Erythroblast (primary cell): Measurements from ENCODE around the gene IP6K3.

Experiments
- GATA1 ChIP-seq: IDR thresholded peaks from 2 replicates; pipeline ENCODE4 v1.6.1; 2011; ENCODE audit warnings: low read depth, mild to moderate bottlenecking, control low read depth, low read length, moderate library complexity
- POLR2A ChIP-seq: IDR thresholded peaks from 2 replicates; pipeline ENCODE4 v1.6.1; 2011; ENCODE audit warnings: mild to moderate bottlenecking, low read length

GRCh38 chr6:33718713-33719112 is 28.0 kb downstream of the IP6K3 start:
- no peak for TF ChIP-seq POLR2A
- no peak for TF ChIP-seq GATA1
